Measurements from ENCODE around the gene HOXB2. TPM values are rescaled to one million over a fixed set of nuclear protein-coding genes. Genes with fewer than 3 reads are reported as not detected.

The HOXB2 gene
- total and polyA plus RNA-seq, 2 experiments from 2014 or later: not detected

- no peaks in the 10 kb centered on the region for H3K36me3 Mint-ChIP-seq (ENCODE audit: low read depth)
- Histone ChIP-seq H2AFZ (no peak overlapping the region), H3K9me2 (ENCODE audit: insufficient read depth) (no peaks in the 10 kb centered on the region), H3K4me1 (ENCODE audit: insufficient read depth) (peaks cover 56% of the 10 kb centered on the region), H3K36me3 (ENCODE audit: insufficient read depth) (no peaks in the 10 kb centered on the region), H3K79me2 (replicated peaks; ENCODE audit: insufficient read depth) (no peaks in the 10 kb centered on the region), H4K20me1 (replicated peaks; ENCODE audit: insufficient read depth) (peaks cover 61% of the 10 kb centered on the region), H3K27ac (ENCODE audit: low read depth) (no peak overlapping the region), H3K4me3 (no peak overlapping the region), H3K27me3 (ENCODE audit: insufficient read depth) (peaks cover 100% of the 10 kb centered on the region), H3F3A (replicated peaks; ENCODE audit: low read depth) (peaks cover 64% of the 10 kb centered on the region), H3K4me2 (no peak overlapping the region)
- H3K9me3 Mint-ChIP-seq: no peaks in the 10 kb centered on the region; the same call in 1 of the 3 replicates
- no peak overlapping the region for H3K4me3 Mint-ChIP-seq
- ATAC-seq (no peak), DNase-seq (ENCODE audit: low spot score) (no peak)
- TF ChIP-seq JUNB (IDR thresholded peaks at IDR 0.05; ENCODE audit: unreplicated experiment): no peak
- TF ChIP-seq, protein P1, sequence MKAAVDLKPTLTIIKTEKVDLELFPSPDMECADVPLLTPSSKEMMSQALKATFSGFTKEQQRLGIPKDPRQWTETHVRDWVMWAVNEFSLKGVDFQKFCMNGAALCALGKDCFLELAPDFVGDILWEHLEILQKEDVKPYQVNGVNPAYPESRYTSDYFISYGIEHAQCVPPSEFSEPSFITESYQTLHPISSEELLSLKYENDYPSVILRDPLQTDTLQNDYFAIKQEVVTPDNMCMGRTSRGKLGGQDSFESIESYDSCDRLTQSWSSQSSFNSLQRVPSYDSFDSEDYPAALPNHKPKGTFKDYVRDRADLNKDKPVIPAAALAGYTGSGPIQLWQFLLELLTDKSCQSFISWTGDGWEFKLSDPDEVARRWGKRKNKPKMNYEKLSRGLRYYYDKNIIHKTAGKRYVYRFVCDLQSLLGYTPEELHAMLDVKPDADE (IDR thresholded peaks at IDR 0.05): no peak
- TF ChIP-seq EZH2phosphoT487 (IDR thresholded peaks at IDR 0.05; ENCODE audit: unreplicated experiment): no peak
- no peak for TF ChIP-seq CREB1 (CRISPR knock-in tag; IDR thresholded peaks at IDR 0.05; ENCODE audit: low read depth)
- TF ChIP-seq ZNF114 (CRISPR knock-in tag; IDR thresholded peaks at IDR 0.05): no peak
- TF ChIP-seq REST (IDR thresholded peaks at IDR 0.05; ENCODE audit: unreplicated experiment): no peak
- no peak for TF ChIP-seq NANOG (IDR thresholded peaks at IDR 0.05; ENCODE audit: borderline replicate concordance)
- TF ChIP-seq ZNF462 (CRISPR knock-in tag; IDR thresholded peaks at IDR 0.05): no peak
- no peak for TF ChIP-seq STAT1 (IDR thresholded peaks at IDR 0.05; ENCODE audit: unreplicated experiment)
- TF ChIP-seq ZNF331 (CRISPR knock-in tag; IDR thresholded peaks at IDR 0.05; ENCODE audit: low read depth): no peak
- TF ChIP-seq POLR2AphosphoS5 (IDR thresholded peaks at IDR 0.05; ENCODE audit: low read depth): no peak
- no peak for TF ChIP-seq EZH2 (IDR thresholded peaks at IDR 0.05; ENCODE audit: low read depth, unreplicated experiment)
- no peak for TF ChIP-seq CTCF (conservative IDR thresholded peaks at IDR 0.05; ENCODE audit: low read depth in 2 of 2)
- peaks cover 100% of the 10 kb centered on the region for H3K27me3 Mint-ChIP-seq (ENCODE audit: insufficient read depth, low read depth, poor library complexity)
- no peak overlapping the region for H3K27ac Mint-ChIP-seq
- H3K4me1 Mint-ChIP-seq: peaks cover 41% of the 10 kb centered on the region
These were observed 43.6 kb upstream of the HOXB2 start for GRCh38 chr17:48588528-48588927.

Measured in GM23338 (cell line).